H9 (cell line): ENCODE data around the gene TRNP1. TPM values are rescaled to one million over a fixed set of nuclear protein-coding genes. Genes with fewer than 3 reads are reported as not detected.

Experiments
- DNase-seq: peaks from one replicate; pipeline ENCODE4 v3.0.0-alpha.2; 2017
- H2AFZ ChIP-seq: one replicate; pipeline ENCODE4 v1.6.1; 2013; ENCODE audit warnings: mild to moderate bottlenecking, low read length, control low read depth, moderate library complexity
- H2AK5ac ChIP-seq: 2 replicates; pipeline ENCODE4 v1.6.1; 2013; ENCODE audit warnings: low read length, control low read depth, mixed read lengths; ENCODE audit not compliant: insufficient read length
- H2BK120ac ChIP-seq: one replicate; pipeline ENCODE4 v1.6.1; 2013; ENCODE audit warnings: low read depth, mild to moderate bottlenecking, low read length, control low read depth, inconsistent platforms; ENCODE audit not compliant: poor library complexity, severe bottlenecking
- H2BK12ac ChIP-seq: 2 replicates; pipeline ENCODE4 v1.6.1; 2013; ENCODE audit warnings: low read length, control low read depth, mixed read lengths, low read depth; ENCODE audit not compliant: insufficient read length
- H2BK15ac ChIP-seq: 2 replicates; pipeline ENCODE4 v1.6.1; 2013; ENCODE audit warnings: low read depth, low read length, control low read depth
- H2BK20ac ChIP-seq: one replicate; pipeline ENCODE4 v1.6.1; 2013; ENCODE audit warnings: low read depth, mild to moderate bottlenecking, low read length, control low read depth, inconsistent platforms; ENCODE audit not compliant: poor library complexity, severe bottlenecking
- H2BK5ac ChIP-seq: 2 replicates; pipeline ENCODE4 v1.6.1; 2013; ENCODE audit warnings: low read length, control low read depth, mixed read lengths; ENCODE audit not compliant: insufficient read length
- H3K14ac ChIP-seq: 2 replicates; pipeline ENCODE4 v1.6.1; 2013; ENCODE audit warnings: low read length, control low read depth; ENCODE audit not compliant: insufficient read depth
- H3K18ac ChIP-seq: 2 replicates; pipeline ENCODE4 v1.6.1; 2013; ENCODE audit warnings: low read depth, mild to moderate bottlenecking, mixed read lengths, low read length, control low read depth; ENCODE audit not compliant: insufficient read length
- H3K23ac ChIP-seq: 2 replicates; pipeline ENCODE4 v1.6.1; 2013; ENCODE audit warnings: low read length, control low read depth, mixed read lengths, low read depth; ENCODE audit not compliant: insufficient read length
- H3K23me2 ChIP-seq: 2 replicates; pipeline ENCODE4 v1.6.1; 2013; ENCODE audit warnings: low read depth, mild to moderate bottlenecking, mixed read lengths, low read length, control low read depth; ENCODE audit not compliant: insufficient read length, poor library complexity, severe bottlenecking
- H3K27ac ChIP-seq: 2 replicates; pipeline ENCODE4 v1.5.1; 2013; ENCODE audit warnings: low read length, control low read depth, mixed read lengths, low read depth; ENCODE audit not compliant: insufficient read length
- H3K27me3 ChIP-seq: 2 replicates; pipeline ENCODE4 v1.6.1; 2013; ENCODE audit warnings: low read length, control low read depth, inconsistent platforms; ENCODE audit not compliant: insufficient read depth
- H3K4ac ChIP-seq: 2 replicates; pipeline ENCODE4 v1.6.1; 2013; ENCODE audit warnings: low read depth, mild to moderate bottlenecking, control low read depth, inconsistent platforms, low read length, moderate library complexity
- H3K4me1 ChIP-seq: 2 replicates; pipeline ENCODE4 v1.6.1; 2013; ENCODE audit warnings: low read length, control low read depth, inconsistent platforms; ENCODE audit not compliant: insufficient read depth
- H3K4me2 ChIP-seq: 2 replicates; pipeline ENCODE4 v1.6.1; 2013; ENCODE audit warnings: low read length, control low read depth, mixed read lengths; ENCODE audit not compliant: insufficient read length, insufficient read depth
- H3K56ac ChIP-seq: 2 replicates; pipeline ENCODE4 v1.6.1; 2013; ENCODE audit warnings: low read depth, mild to moderate bottlenecking, mixed read lengths, low read length, control low read depth; ENCODE audit not compliant: insufficient read length
- H3K79me1 ChIP-seq: 2 replicates; pipeline ENCODE4 v1.6.1; 2013; ENCODE audit warnings: low read depth, mild to moderate bottlenecking, moderate library complexity, low read length, control low read depth, inconsistent platforms; ENCODE audit not compliant: insufficient read depth, poor library complexity, severe bottlenecking
- H3K79me2 ChIP-seq: 2 replicates; pipeline ENCODE4 v1.6.1; 2013; ENCODE audit warnings: low read length, control low read depth, inconsistent platforms; ENCODE audit not compliant: insufficient read depth
- H3K9ac ChIP-seq: 2 replicates; pipeline ENCODE4 v1.6.1; 2013; ENCODE audit warnings: low read length, control low read depth, mixed read lengths; ENCODE audit not compliant: insufficient read length; ENCODE audit errors: extremely low read depth
- H3K9me3 ChIP-seq: one replicate; pipeline ENCODE4 v1.6.1; 2013; ENCODE audit warnings: low read depth, low read length, inconsistent platforms; ENCODE audit not compliant: control insufficient read depth
- H3T11ph ChIP-seq: one replicate; pipeline ENCODE4 v1.6.1; 2013; ENCODE audit warnings: mild to moderate bottlenecking, low read length, control low read depth, inconsistent platforms
- H4K20me1 ChIP-seq: one replicate; pipeline ENCODE4 v1.6.1; 2013; ENCODE audit not compliant: control insufficient read depth, insufficient read length, insufficient read depth
- H4K5ac ChIP-seq: 2 replicates; pipeline ENCODE4 v1.6.1; 2013; ENCODE audit warnings: low read depth, mild to moderate bottlenecking, mixed read lengths, low read length, control low read depth; ENCODE audit not compliant: insufficient read length
- H4K8ac ChIP-seq: replicated peaks from 2 replicates; pipeline ENCODE4 v1.6.1; 2013; ENCODE audit warnings: low read length, control low read depth, mixed read lengths, low read depth; ENCODE audit not compliant: insufficient read length
- H4K91ac ChIP-seq: 2 replicates; pipeline ENCODE4 v1.6.1; 2013; ENCODE audit warnings: low read depth, mild to moderate bottlenecking, moderate library complexity, mixed read lengths, low read length, control low read depth; ENCODE audit not compliant: insufficient read length
- H3K27ac Mint-ChIP-seq, 3 experiments: 2 replicates in 2 of 3; 3 replicates in 1 of 3; pipeline ENCODE4 v1.8.0; 2020 to 2021; ENCODE audit warnings: mixed read lengths in 3 of 3, mild to moderate bottlenecking in 1 of 3, moderate library complexity in 1 of 3
- H3K27me3 Mint-ChIP-seq: 2 replicates; pipeline ENCODE4 v1.8.0; 2021; ENCODE audit warnings: low read depth, mild to moderate bottlenecking, moderate library complexity, mixed read lengths
- H3K36me3 Mint-ChIP-seq, 3 experiments: 2 replicates in 2 of 3; 3 replicates in 1 of 3; pipeline ENCODE4 v1.8.0; 2020 to 2021; ENCODE audit warnings: low read depth in 3 of 3, mixed read lengths in 3 of 3; ENCODE audit not compliant: insufficient read depth in 1 of 3
- H3K4me1 Mint-ChIP-seq, 2 experiments: 2 replicates each; pipeline ENCODE4 v1.8.0; 2020; ENCODE audit warnings: mixed read lengths in 2 of 2
- H3K4me3 Mint-ChIP-seq, 2 experiments: 2 replicates in 1 of 2; 3 replicates in 1 of 2; pipeline ENCODE4 v1.8.0; 2020 to 2021; ENCODE audit warnings: mild to moderate bottlenecking in 2 of 2, mixed read lengths in 2 of 2, moderate library complexity in 1 of 2
- H3K9me3 Mint-ChIP-seq, 2 experiments: 2 replicates in 1 of 2; 3 replicates in 1 of 2; pipeline ENCODE4 v1.8.0; 2020; ENCODE audit warnings: mild to moderate bottlenecking in 2 of 2, mixed read lengths in 2 of 2, moderate library complexity in 1 of 2
- WGBS: extraction: QIAGEN DNeasy Blood & Tissue Kit; methylation state at CpG from one replicate; pipeline ENCODE4 v1.1.7; 2013; ENCODE audit warnings: missing lambda C conversion rate, low lambda C conversion rate, mixed read lengths; ENCODE audit not compliant: insufficient read length; ENCODE audit errors: extremely low coverage; 5-methylcytosine and 5-hydroxymethylcytosine counted together
- total RNA-seq: library from RNA; stranded (reverse); gene quantifications from 2 replicates; pipeline ENCODE4 v1.2.1, GENCODE V29; 2021
- TF ChIP-seq, protein P1 (sequence below): fragments of 200-600 bp; sonication (generic); conservative IDR thresholded peaks from 3 replicates; pipeline ENCODE4 v1.8.0; 2021; ENCODE audit warnings: antibody characterized with exemption, mild to moderate bottlenecking

The TRNP1 gene
- total RNA-seq, 1 experiment from 2014 or later: 39.0 TPM

DNA sequence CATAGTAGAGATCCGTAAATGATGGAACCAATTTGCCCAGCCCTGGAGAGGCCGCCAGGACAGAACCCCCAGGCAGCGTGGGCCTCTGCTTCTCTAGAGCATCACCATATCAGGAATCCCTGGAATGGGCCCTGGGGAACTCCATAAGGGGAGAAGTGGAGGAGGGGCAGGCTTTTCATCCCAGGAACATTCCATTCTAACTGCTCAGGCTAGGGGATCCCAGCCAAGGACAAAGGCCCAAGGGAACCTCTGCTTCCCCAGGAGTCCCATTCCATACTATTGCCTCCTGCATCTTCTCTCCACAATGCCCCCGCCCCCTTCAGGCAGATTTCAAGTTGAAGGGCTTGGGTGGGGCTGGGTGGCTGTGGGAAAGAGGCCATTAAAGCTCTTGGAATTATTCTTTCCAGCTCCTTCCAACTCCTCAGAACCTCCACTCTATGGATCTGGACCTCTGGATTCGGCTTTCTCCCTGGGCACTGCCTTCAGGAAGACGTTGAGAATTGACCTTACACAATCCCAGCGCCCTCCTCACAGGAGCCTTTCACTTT is 6.0 kb downstream of the TRNP1 start:
- Histone ChIP-seq H4K91ac (no peak overlapping the region), H3K79me2 (peaks cover 3% of the 10 kb centered on the region; the same call in 1 of the 2 replicates), H3K23ac (no peak overlapping the region), H2AK5ac (peak overlapping the region; percentile 96), H3K4ac (no peak overlapping the region), H2BK20ac (no peak overlapping the region), H3K27ac (peak overlapping the region; percentile 91), H3T11ph (peak overlapping the region; percentile 26), H2AFZ (no peak overlapping the region), H3K4me1 (peaks cover 25% of the 10 kb centered on the region), H2BK12ac (peak overlapping the region; percentile 90), H2BK15ac (no peak overlapping the region; the same call in 1 of the 2 replicates), H3K79me1 (no peaks in the 10 kb centered on the region), H3K9ac (no peak overlapping the region), H3K18ac (peak overlapping the region; percentile 93), H2BK5ac (peak overlapping the region; percentile 68), H3K14ac (peak overlapping the region; percentile 50; the same call in 1 of the 2 replicates), H4K20me1 (no peaks in the 10 kb centered on the region), H3K23me2 (peaks cover 13% of the 10 kb centered on the region), H3K9me3 (no peaks in the 10 kb centered on the region), H3K27me3 (no peaks in the 10 kb centered on the region), H3K56ac (no peak overlapping the region), H4K8ac (no peak overlapping the region), H4K5ac (peak overlapping the region; percentile 42), H3K4me2 (no peak overlapping the region), H2BK120ac (no peak overlapping the region)
- peak overlapping the region; percentile 48 to 62 for H3K4me3 Mint-ChIP-seq
- H3K27me3 Mint-ChIP-seq: no peaks in the 10 kb centered on the region
- H3K36me3 Mint-ChIP-seq: peaks cover 16 to 63% (median 50%) of the 10 kb centered on the region in 3 experiments; a peak in 6 of 7 replicates
- peak; percentile 96 for DNase-seq
- peak overlapping the region; percentile 98 to 99 (median 98) for H3K27ac Mint-ChIP-seq
- H3K4me1 Mint-ChIP-seq: peaks cover 81 to 82% of the 10 kb centered on the region in 2 experiments
- TF ChIP-seq, protein P1, sequence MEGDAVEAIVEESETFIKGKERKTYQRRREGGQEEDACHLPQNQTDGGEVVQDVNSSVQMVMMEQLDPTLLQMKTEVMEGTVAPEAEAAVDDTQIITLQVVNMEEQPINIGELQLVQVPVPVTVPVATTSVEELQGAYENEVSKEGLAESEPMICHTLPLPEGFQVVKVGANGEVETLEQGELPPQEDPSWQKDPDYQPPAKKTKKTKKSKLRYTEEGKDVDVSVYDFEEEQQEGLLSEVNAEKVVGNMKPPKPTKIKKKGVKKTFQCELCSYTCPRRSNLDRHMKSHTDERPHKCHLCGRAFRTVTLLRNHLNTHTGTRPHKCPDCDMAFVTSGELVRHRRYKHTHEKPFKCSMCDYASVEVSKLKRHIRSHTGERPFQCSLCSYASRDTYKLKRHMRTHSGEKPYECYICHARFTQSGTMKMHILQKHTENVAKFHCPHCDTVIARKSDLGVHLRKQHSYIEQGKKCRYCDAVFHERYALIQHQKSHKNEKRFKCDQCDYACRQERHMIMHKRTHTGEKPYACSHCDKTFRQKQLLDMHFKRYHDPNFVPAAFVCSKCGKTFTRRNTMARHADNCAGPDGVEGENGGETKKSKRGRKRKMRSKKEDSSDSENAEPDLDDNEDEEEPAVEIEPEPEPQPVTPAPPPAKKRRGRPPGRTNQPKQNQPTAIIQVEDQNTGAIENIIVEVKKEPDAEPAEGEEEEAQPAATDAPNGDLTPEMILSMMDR: peak; percentile 27; the same call in 2 of the 3 replicates
- H3K9me3 Mint-ChIP-seq: no peaks in the 10 kb centered on the region
- no CpG with 5 or more reads among the region's 7 CpGs for WGBS
